Mucosa of descending colon (tissue), 3 donors: ENCODE measurements around the gene MON2. TPM values are rescaled to one million over a fixed set of nuclear protein-coding genes. Genes with fewer than 3 reads are reported as not detected.
"Not testable (repeated sequence)": the region's sequence is repeated elsewhere in the genome, so short reads cannot be mapped to it uniquely, and the experiment has no call there.

Experiments used
- ATAC-seq: fragments of 200-7000 bp; cut with Tn5 transposase; one replicate; pipeline ENCODE4 v1.9.1; 2020; ENCODE audit warnings: mild to moderate bottlenecking, moderate library complexity
- DNase-seq, 3 donors: peaks; one replicate each; pipeline ENCODE4 v3.0.0-alpha.2; 2020
- H3K36me3 ChIP-seq: fragments of 200-600 bp; one replicate; pipeline ENCODE4 v1.8.0; 2021; ENCODE audit warnings: low read depth, mild to moderate bottlenecking
- H3K4me1 ChIP-seq: fragments of 200-600 bp; one replicate; pipeline ENCODE4 v1.8.0; 2021; ENCODE audit warnings: low read depth, mild to moderate bottlenecking
- H3K4me3 ChIP-seq: fragments of 200-600 bp; one replicate; pipeline ENCODE4 v1.8.0; 2021; ENCODE audit warnings: mild to moderate bottlenecking
- H3K9me3 ChIP-seq: fragments of 200-600 bp; one replicate; pipeline ENCODE4 v1.8.0; 2021; ENCODE audit warnings: mild to moderate bottlenecking
- CTCF ChIP-seq: fragments of 200-600 bp; IDR thresholded peaks from one replicate; pipeline ENCODE4 v1.8.0; 2022; ENCODE audit warnings: antibody characterized with exemption, mild to moderate bottlenecking
- intact Hi-C, 2 donors: fragments of 100-400 bp; cut with DNase I in 1 of 2; cut with micrococcal nuclease in 1 of 2; formaldehyde crosslinking; loops; one replicate each; pipeline versions ENCODE4 v1.11.0 to v1.11.1; 2022; cut with DNase I, micrococcal nuclease
- total RNA-seq, 3 donors: library from RNA; stranded (reverse); fragmentation: NEBNext Ultra II Directional in 2 of 3; extraction: Animal tissue kit (Norgen Biotek cat#: 25700) in 2 of 3; gene quantifications; one replicate each; pipeline versions ENCODE4 v1.2.1 to v1.2.4, GENCODE V29; 2021 to 2023
- donor health status: DM: no; HTN: no; CAD: no; lungs with moderate emphysema.
- donor health status: DM: no; HTN: no; CAD: no.
- donor health status: DM: no; HTN: yes; CAD: no.

MON2 gene
- total RNA-seq, 3 donors from 2014 or later = 54.3 to 77.8 (median 55.4) TPM

- H3K9me3 ChIP-seq = no peaks in the 10 kb centered on the region
- no peak for TF ChIP-seq CTCF
- no peaks in the 10 kb centered on the region for H3K4me1 ChIP-seq
- H3K36me3 ChIP-seq = peaks cover 8% of the 10 kb centered on the region
- intact Hi-C loops = no loop called here
- DNase-seq = no peak
- ATAC-seq = no peak
- no peak overlapping the region for H3K4me3 ChIP-seq
Measured at GRCh38 chr12:62542814-62543213, 76.2 kb downstream of the MON2 start.

GRCh38 chr12:62543324-62543723 lies 76.7 kb downstream of the MON2 start:
- no peak for ATAC-seq
- DNase-seq = no peak
- no peaks in the 10 kb centered on the region for H3K9me3 ChIP-seq
- H3K4me1 ChIP-seq = no peaks in the 10 kb centered on the region
- TF ChIP-seq CTCF = no peak
- peaks cover 8% of the 10 kb centered on the region for H3K36me3 ChIP-seq
- H3K4me3 ChIP-seq = no peak overlapping the region
- intact Hi-C loops = no loop called here

- ATAC-seq (no peak), DNase-seq (no peak)
- no peaks in the 10 kb centered on the region for H3K4me1 ChIP-seq
- intact Hi-C loops = no loop called here
- H3K9me3 ChIP-seq = no peaks in the 10 kb centered on the region
- peaks cover 8% of the 10 kb centered on the region for H3K36me3 ChIP-seq
- H3K4me3 ChIP-seq = no peak overlapping the region
- TF ChIP-seq CTCF = no peak
Measured at GRCh38 chr12:62543741-62544140, 77.1 kb downstream of the MON2 start.

GRCh38 chr12:62552906-62553556 lies 86.4 kb downstream of the MON2 start:
- peak in 1 of 3 donors; percentile 22 for DNase-seq
- TF ChIP-seq CTCF = no peak
- Histone ChIP-seq H3K9me3 (no peaks in the 10 kb centered on the region), H3K4me1 (peaks cover 3% of the 10 kb centered on the region), H3K4me3 (no peak overlapping the region), H3K36me3 (no peaks in the 10 kb centered on the region)
- peak; percentile 52 for ATAC-seq
- intact Hi-C loops = no loop called here

GRCh38 chr12:62559366-62559765 lies 92.7 kb downstream of the MON2 start:
- H3K4me1 ChIP-seq, H3K9me3 ChIP-seq, DNase-seq, intact Hi-C loops, H3K4me3 ChIP-seq, ATAC-seq, H3K36me3 ChIP-seq: not testable (repeated sequence)

- Histone ChIP-seq H3K4me1 (no peaks in the 10 kb centered on the region), H3K36me3 (no peaks in the 10 kb centered on the region), H3K9me3 (no peaks in the 10 kb centered on the region), H3K4me3 (no peak overlapping the region)
- DNase-seq (no peak), ATAC-seq (no peak)
- no peak for TF ChIP-seq CTCF
- intact Hi-C loops = no loop called here
Measured at GRCh38 chr12:62562846-62563245, 96.2 kb downstream of the MON2 start.
